Measurements from ENCODE around the gene DSTYK. TPM values are rescaled to one million over a fixed set of nuclear protein-coding genes. Genes with fewer than 3 reads are reported as not detected.
A peak's percentile ranks its signal among the peaks of the same experiment; 100 is the strongest.

DSTYK gene
- total RNA-seq, 1 donor from 2014 or later, result 12.6 TPM

DNA sequence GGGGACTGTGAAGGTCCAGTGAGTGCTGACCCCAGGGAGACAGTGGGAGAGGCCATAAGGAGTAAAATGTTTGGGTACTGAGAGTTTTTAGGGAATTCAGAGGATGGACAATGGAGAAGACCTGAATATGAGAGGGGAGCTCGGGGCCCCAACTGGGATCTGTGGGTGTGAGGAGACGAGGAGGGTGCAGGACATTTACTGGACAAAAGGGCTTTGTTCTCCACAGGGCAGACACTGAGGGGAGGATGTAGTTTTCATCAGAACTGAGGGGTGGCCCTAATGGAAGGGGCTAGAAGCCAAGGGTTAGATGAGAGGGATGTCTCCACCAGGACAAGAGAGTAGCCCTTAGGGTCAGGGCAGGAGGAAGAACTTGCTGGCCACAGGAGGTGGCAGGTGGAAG, 46.2 kb upstream of the DSTYK start:
- Mint-ChIP-seq H3K4me3 (ENCODE audit: unreplicated experiment) (no peak overlapping the region), H3K27me3 (ENCODE audit: low read depth) (no peaks in the 10 kb centered on the region), H3K9me3 (ENCODE audit: low read depth) (no peaks in the 10 kb centered on the region), H3K4me1 (ENCODE audit: low read depth) (peaks cover 41% of the 10 kb centered on the region), H3K27ac (ENCODE audit: unreplicated experiment) (peak overlapping the region; percentile 100), H3K36me3 (ENCODE audit: low read depth) (no peaks in the 10 kb centered on the region)
- no peak for DNase-seq (ENCODE audit: low spot score)
- TF ChIP-seq, protein P1, sequence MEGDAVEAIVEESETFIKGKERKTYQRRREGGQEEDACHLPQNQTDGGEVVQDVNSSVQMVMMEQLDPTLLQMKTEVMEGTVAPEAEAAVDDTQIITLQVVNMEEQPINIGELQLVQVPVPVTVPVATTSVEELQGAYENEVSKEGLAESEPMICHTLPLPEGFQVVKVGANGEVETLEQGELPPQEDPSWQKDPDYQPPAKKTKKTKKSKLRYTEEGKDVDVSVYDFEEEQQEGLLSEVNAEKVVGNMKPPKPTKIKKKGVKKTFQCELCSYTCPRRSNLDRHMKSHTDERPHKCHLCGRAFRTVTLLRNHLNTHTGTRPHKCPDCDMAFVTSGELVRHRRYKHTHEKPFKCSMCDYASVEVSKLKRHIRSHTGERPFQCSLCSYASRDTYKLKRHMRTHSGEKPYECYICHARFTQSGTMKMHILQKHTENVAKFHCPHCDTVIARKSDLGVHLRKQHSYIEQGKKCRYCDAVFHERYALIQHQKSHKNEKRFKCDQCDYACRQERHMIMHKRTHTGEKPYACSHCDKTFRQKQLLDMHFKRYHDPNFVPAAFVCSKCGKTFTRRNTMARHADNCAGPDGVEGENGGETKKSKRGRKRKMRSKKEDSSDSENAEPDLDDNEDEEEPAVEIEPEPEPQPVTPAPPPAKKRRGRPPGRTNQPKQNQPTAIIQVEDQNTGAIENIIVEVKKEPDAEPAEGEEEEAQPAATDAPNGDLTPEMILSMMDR (IDR thresholded peaks at IDR 0.05), result no peak

DNA sequence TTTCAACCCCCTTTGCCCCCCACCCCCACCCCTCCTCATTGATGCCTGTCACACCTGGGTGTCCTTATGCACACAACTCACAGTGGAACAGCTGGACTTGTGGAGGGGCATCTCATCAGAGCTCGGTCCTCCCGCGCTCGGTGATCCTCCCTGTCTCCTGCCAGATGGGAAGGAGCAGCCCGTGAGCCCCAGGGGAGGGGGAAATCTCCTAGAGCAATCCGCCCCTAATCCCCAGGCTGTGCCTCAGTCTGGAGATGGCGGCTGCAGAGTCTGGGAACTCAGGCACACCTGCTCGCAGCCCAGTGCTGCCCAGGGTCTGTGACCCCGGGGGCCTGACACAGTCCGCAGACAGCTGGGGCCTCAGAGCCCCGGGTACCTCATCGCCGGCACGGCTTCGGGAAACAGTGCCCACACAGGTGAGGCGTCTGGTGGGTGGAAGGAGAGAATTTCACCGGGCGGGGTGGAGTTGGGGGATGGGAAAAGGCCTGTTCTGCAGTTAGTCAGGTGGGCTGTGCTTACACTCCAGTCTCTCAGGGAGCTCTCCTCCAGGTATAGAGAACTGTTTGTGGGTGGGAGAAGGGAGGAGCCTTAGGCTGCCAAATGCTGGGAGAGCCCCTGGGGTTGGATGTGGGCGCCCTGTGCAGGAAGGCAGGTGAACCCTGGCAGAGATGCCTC, 45.6 kb upstream of the DSTYK start:
- Mint-ChIP-seq H3K4me1 (ENCODE audit: low read depth) (peaks cover 37% of the 10 kb centered on the region), H3K4me3 (ENCODE audit: unreplicated experiment) (no peak overlapping the region), H3K9me3 (ENCODE audit: low read depth) (no peaks in the 10 kb centered on the region), H3K27me3 (ENCODE audit: low read depth) (no peaks in the 10 kb centered on the region), H3K36me3 (ENCODE audit: low read depth) (no peaks in the 10 kb centered on the region), H3K27ac (ENCODE audit: unreplicated experiment) (no peak overlapping the region)
- DNase-seq (ENCODE audit: low spot score), result no peak
- TF ChIP-seq, protein P1 (IDR thresholded peaks at IDR 0.05), result no peak

DNA sequence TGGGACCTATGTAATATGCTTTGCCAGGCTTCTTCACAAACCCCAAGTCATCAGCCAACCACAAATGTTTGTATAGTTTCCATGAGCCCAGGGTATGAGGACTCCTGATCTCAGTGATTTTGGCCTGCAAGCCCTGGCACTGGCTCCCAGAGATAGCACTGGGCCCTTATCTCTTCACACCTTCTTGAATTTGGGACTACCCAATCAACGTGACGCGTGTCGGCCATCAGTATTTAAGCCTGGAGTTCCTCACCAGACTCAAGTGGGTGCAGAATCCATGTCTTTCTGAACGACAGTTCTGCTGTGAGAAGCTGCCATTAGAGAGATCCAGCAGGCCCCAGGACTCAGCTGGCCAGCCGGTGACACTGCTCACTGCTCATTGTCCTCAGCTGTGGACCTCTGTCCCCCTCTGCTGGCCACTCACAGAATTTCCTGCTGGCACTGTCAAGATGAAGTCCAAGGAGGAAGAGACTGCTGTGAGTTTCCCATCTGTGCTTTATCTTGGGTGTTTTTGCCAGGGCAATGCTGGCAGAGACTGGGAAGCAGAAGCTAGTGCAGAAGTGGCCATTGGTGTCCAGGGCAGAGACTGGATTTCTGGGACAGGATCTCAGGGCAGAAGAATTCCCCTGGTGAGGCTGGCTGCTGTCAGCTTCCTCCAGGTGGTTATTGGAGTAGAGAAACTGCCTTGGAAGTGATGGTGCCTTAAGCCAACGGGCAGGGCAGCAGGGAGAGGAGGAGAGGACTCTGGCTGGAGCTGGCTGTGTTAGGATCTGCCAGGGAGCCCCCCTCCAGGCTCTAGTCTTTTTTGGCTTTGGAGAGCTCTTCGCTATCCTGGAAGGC, 44.7 kb upstream of the DSTYK start:
- Mint-ChIP-seq H3K9me3 (ENCODE audit: low read depth) (no peaks in the 10 kb centered on the region), H3K27me3 (ENCODE audit: low read depth) (no peaks in the 10 kb centered on the region), H3K36me3 (ENCODE audit: low read depth) (no peaks in the 10 kb centered on the region), H3K4me3 (ENCODE audit: unreplicated experiment) (no peak overlapping the region), H3K4me1 (ENCODE audit: low read depth) (peaks cover 37% of the 10 kb centered on the region), H3K27ac (ENCODE audit: unreplicated experiment) (peak overlapping the region; percentile 71)
- TF ChIP-seq, protein P1 (IDR thresholded peaks at IDR 0.05), result peak; percentile 92
- peak; percentile 21 for DNase-seq (ENCODE audit: low spot score)

DNA sequence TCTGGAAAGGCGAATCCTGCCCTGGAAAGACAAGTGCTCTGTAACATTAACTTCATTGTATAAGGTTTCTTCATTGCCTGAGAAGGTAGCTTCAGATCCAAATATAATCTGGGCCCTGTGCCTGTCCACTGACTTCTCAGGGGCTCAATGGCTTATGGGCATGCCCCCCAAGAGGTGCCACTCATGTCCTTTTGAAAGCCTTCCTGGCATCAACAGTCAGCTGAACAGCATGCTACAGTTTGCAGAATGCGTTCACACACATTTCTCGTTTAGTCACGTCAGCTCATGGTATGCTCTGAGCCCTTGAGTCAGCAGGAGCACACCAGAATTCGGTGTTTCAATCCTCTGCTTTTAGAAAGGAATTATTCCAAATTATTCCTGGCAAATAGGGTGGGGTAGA, 40.1 kb upstream of the DSTYK start:
- no peaks in the 10 kb centered on the region for H3K27me3 Mint-ChIP-seq (ENCODE audit: low read depth)
- peak overlapping the region; percentile 65 for H3K27ac Mint-ChIP-seq (ENCODE audit: unreplicated experiment)
- peaks cover 60% of the 10 kb centered on the region for H3K4me1 Mint-ChIP-seq (ENCODE audit: low read depth)
- TF ChIP-seq, protein P1 (IDR thresholded peaks at IDR 0.05), result no peak
- H3K9me3 Mint-ChIP-seq (ENCODE audit: low read depth), result no peaks in the 10 kb centered on the region
- DNase-seq (ENCODE audit: low spot score), result no peak
- no peaks in the 10 kb centered on the region for H3K36me3 Mint-ChIP-seq (ENCODE audit: low read depth)
- H3K4me3 Mint-ChIP-seq (ENCODE audit: unreplicated experiment), result peak overlapping the region; percentile 33

DNA sequence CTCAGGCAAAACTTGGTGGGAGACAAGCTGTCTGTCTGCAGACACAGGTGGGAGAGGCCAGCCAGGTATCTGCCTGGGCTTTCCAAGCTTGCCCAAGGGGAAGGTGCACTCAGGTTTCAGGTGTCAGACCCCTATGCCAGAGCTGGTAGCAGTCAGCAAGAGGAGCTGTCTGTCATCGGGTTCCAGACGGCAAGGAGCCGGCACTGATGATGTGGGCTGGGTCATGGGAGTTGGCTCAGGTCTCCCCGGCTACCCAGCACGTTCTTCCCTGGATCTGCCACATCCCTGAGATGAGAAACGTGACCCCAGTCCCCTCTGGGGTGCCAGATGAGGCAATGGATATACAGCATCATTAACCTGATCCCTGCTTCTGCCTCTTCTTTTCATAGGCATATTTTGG, 39.2 kb upstream of the DSTYK start:
- no peaks in the 10 kb centered on the region for H3K9me3 Mint-ChIP-seq (ENCODE audit: low read depth)
- H3K27ac Mint-ChIP-seq (ENCODE audit: unreplicated experiment), result peak overlapping the region; percentile 36
- no peaks in the 10 kb centered on the region for H3K36me3 Mint-ChIP-seq (ENCODE audit: low read depth)
- TF ChIP-seq, protein P1 (IDR thresholded peaks at IDR 0.05), result no peak
- H3K4me3 Mint-ChIP-seq (ENCODE audit: unreplicated experiment), result no peak overlapping the region
- H3K4me1 Mint-ChIP-seq (ENCODE audit: low read depth), result peaks cover 60% of the 10 kb centered on the region
- DNase-seq (ENCODE audit: low spot score), result no peak
- H3K27me3 Mint-ChIP-seq (ENCODE audit: low read depth), result no peaks in the 10 kb centered on the region

Measured in chondrocyte (in vitro differentiated cells).